IMR-90 (cell line): ENCODE measurements around the gene APC2. TPM values are rescaled to one million over a fixed set of nuclear protein-coding genes. Genes with fewer than 3 reads are reported as not detected.

Source experiments
- ATAC-seq: fragments of 200-7000 bp; cut with Tn5 transposase; 2 replicates; pipeline ENCODE4 v1.9.1; 2020; ENCODE audit warnings: low read depth, mild to moderate bottlenecking, moderate library complexity
- BruUV-seq: library from RNA; stranded (reverse); fragments of 400-500 nt; replicated peaks from 2 replicates; lab custom pipeline; 2021; lab: Mats Ljungman, UMichigan
- CTCF ChIA-PET: fragments of 300-600 bp; formaldehyde crosslinking; extraction: SDS; loops from one replicate; lab custom pipeline; 2021; ENCODE audit warnings: antibody characterized with exemption; lab: Yijun Ruan, JAX
- POLR2A ChIA-PET: fragments of 300-600 bp; sonication (Branson Sonifier 250); formaldehyde crosslinking; loops from one replicate; lab custom pipeline; 2022; ENCODE audit warnings: antibody characterized with exemption; ENCODE audit not compliant: unreplicated experiment; lab: Charles Lee
- DNase-seq: peaks from one replicate; pipeline ENCODE4 v3.0.0; 2013
- H2AFZ ChIP-seq: replicated peaks from 2 replicates; pipeline ENCODE3; 2013; ENCODE audit warnings: low read length, mild to moderate bottlenecking; ENCODE audit not compliant: poor library complexity
- H2AK5ac ChIP-seq: 2 replicates; pipeline ENCODE4 v1.6.1; 2013; ENCODE audit warnings: low read depth, low read length, inconsistent platforms
- H2AK9ac ChIP-seq: replicated peaks from 2 replicates; pipeline ENCODE3; 2013; ENCODE audit warnings: mild to moderate bottlenecking, low read depth, low read length, moderate library complexity; ENCODE audit not compliant: poor library complexity
- H2BK120ac ChIP-seq: 2 replicates; pipeline ENCODE4 v1.6.1; 2013; ENCODE audit warnings: low read depth, low read length, inconsistent platforms
- H2BK15ac ChIP-seq: 3 replicates; pipeline ENCODE4 v1.6.1; 2013; ENCODE audit warnings: low read depth, low read length, inconsistent platforms
- H2BK20ac ChIP-seq: 2 replicates; pipeline ENCODE4 v1.6.1; 2013; ENCODE audit warnings: low read depth, mild to moderate bottlenecking, inconsistent platforms, low read length, moderate library complexity
- H2BK5ac ChIP-seq: 2 replicates; pipeline ENCODE4 v1.6.1; 2013; ENCODE audit warnings: mild to moderate bottlenecking, low read depth, low read length, inconsistent platforms; ENCODE audit not compliant: poor library complexity, severe bottlenecking
- H3K14ac ChIP-seq: replicated peaks from 2 replicates; pipeline ENCODE4 v1.6.1; 2013; ENCODE audit warnings: low read depth, low read length, inconsistent platforms
- H3K18ac ChIP-seq: 2 replicates; pipeline ENCODE4 v1.6.1; 2013; ENCODE audit warnings: low read depth, low read length, control low read depth
- H3K23ac ChIP-seq: 2 replicates; pipeline ENCODE4 v1.6.1; 2013; ENCODE audit warnings: low read depth, low read length, inconsistent platforms
- H3K27ac ChIP-seq: 2 replicates; pipeline ENCODE4 v1.5.1; 2013; ENCODE audit warnings: mild to moderate bottlenecking, control low read depth, low read length; ENCODE audit not compliant: insufficient read depth
- H3K27me3 ChIP-seq: 2 replicates; pipeline ENCODE4 v1.6.1; 2013; ENCODE audit warnings: low read length; ENCODE audit not compliant: control insufficient read depth, insufficient read depth
- H3K36me3 ChIP-seq: 2 replicates; pipeline ENCODE4 v1.6.1; 2013; ENCODE audit warnings: low read length, mixed read lengths; ENCODE audit not compliant: control insufficient read depth, insufficient read depth
- H3K4ac ChIP-seq: 2 replicates; pipeline ENCODE4 v1.6.1; 2013; ENCODE audit warnings: low read depth, low read length, inconsistent platforms
- H3K4me1 ChIP-seq: 2 replicates; pipeline ENCODE4 v1.6.1; 2013; ENCODE audit warnings: low read length, mixed read lengths; ENCODE audit not compliant: control insufficient read depth, insufficient read depth
- H3K4me2 ChIP-seq: 2 replicates; pipeline ENCODE4 v1.6.1; 2013; ENCODE audit warnings: low read depth, mild to moderate bottlenecking, control low read depth, low read length, moderate library complexity
- H3K4me3 ChIP-seq: 2 replicates; pipeline ENCODE4 v1.5.1; 2013; ENCODE audit warnings: low read depth, mild to moderate bottlenecking, control low read depth, low read length, moderate library complexity; ENCODE audit not compliant: insufficient read depth
- H3K56ac ChIP-seq: 2 replicates; pipeline ENCODE4 v1.6.1; 2013; ENCODE audit warnings: low read length, inconsistent platforms; ENCODE audit not compliant: insufficient read depth; ENCODE audit errors: extremely low read depth
- H3K79me1 ChIP-seq, 2 experiments: 2 replicates each; pipeline ENCODE4 v1.6.1; 2013; ENCODE audit warnings: low read length in 2 of 2, inconsistent platforms in 1 of 2, low read depth in 1 of 2
- H3K9ac ChIP-seq: 2 replicates; pipeline ENCODE4 v1.6.1; 2013; ENCODE audit warnings: low read depth, low read length, control low read depth
- H3K9me1 ChIP-seq: 2 replicates; pipeline ENCODE4 v1.6.1; 2013; ENCODE audit warnings: low read length, inconsistent platforms; ENCODE audit not compliant: insufficient read depth
- H3K9me3 ChIP-seq: 2 replicates; pipeline ENCODE4 v1.6.1; 2013; ENCODE audit warnings: low read length; ENCODE audit not compliant: control insufficient read depth, insufficient read depth
- H4K20me1 ChIP-seq: 2 replicates; pipeline ENCODE4 v1.6.1; 2013; ENCODE audit warnings: low read length, inconsistent platforms; ENCODE audit not compliant: insufficient read depth
- H4K5ac ChIP-seq: 2 replicates; pipeline ENCODE4 v1.6.1; 2013; ENCODE audit warnings: mild to moderate bottlenecking, low read depth, low read length, control low read depth
- H4K8ac ChIP-seq, 2 experiments: 2 replicates each; pipeline ENCODE4 v1.6.1; 2013; ENCODE audit warnings: low read depth in 2 of 2, low read length in 2 of 2, control low read depth in 1 of 2, inconsistent platforms in 1 of 2
- H4K91ac ChIP-seq: 2 replicates; pipeline ENCODE4 v1.6.1; 2013; ENCODE audit warnings: low read depth, low read length, inconsistent platforms; ENCODE audit not compliant: insufficient read depth
- BHLHE40 ChIP-seq: fragments of 150-350 bp; IDR thresholded peaks from 2 replicates; pipeline ENCODE4 v1.6.1; 2016; ENCODE audit warnings: mild to moderate bottlenecking, low read depth, low read length
- RCOR1 ChIP-seq: IDR thresholded peaks from 2 replicates; pipeline ENCODE4 v1.6.1; 2012; ENCODE audit warnings: mild to moderate bottlenecking, low read length, improper control_type of control experiment; ENCODE audit not compliant: insufficient replicate concordance
- WGBS, 2 experiments: methylation state at CpG; one replicate each; pipeline versions ENCODE4 v1.1.5 to v1.1.7; 2013; ENCODE audit warnings: missing lambda C conversion rate in 2 of 2; ENCODE audit not compliant: insufficient read length in 1 of 2; ENCODE audit errors: extremely low coverage in 2 of 2; 5-methylcytosine and 5-hydroxymethylcytosine counted together
- dilution Hi-C: fragments of 300-500 bp; cut with HindIII; formaldehyde crosslinking; loops from one replicate; pipeline ENCODE4 v1.14.3; 2018; ENCODE audit warnings: low sequenced_read_pairs; ENCODE audit not compliant: unreplicated experiment
- in situ Hi-C: fragments of 300-500 bp; cut with MboI; formaldehyde crosslinking; loops from 3 replicates; pipeline ENCODE4 v1.14.3; 2019; ENCODE audit warnings: low sequenced_read_pairs, inconsistent platforms, mixed read lengths
- intact Hi-C: fragments of 100-400 bp; cut with micrococcal nuclease; formaldehyde crosslinking; loops from 2 replicates; pipeline ENCODE4 v1.10.0; 2022
- polyA plus RNA-seq, 3 experiments: library from polyadenylated mRNA; depleted of rRNA; stranded (reverse); fragments of >200 nt; gene quantifications; 2 replicates each; pipeline ENCODE4 v1.2.3, GENCODE V29; 2012; ENCODE audit warnings: low replicate concordance in 1 of 3
- total RNA-seq: library from RNA; depleted of rRNA; stranded (reverse); fragments of >200 nt; gene quantifications from 2 replicates; pipeline ENCODE4 v1.2.3, GENCODE V29; 2012

Gene APC2
- total and polyA plus RNA-seq, 2 of the 4 experiments (the other 2 are of a cell fraction), result 0.36 to 0.41 TPM

- H3K27ac ChIP-seq, result no peak overlapping the region
- peaks cover 63% of the 10 kb centered on the region for H3K27me3 ChIP-seq
- POLR2A ChIA-PET, result no interaction called here
- no peak overlapping the region for H3K4me3 ChIP-seq
- no peak overlapping the region for H2AK9ac ChIP-seq
- DNase-seq (no peak), ATAC-seq (no peak)
- no peak overlapping the region for H2BK120ac ChIP-seq
- no peak overlapping the region for H4K5ac ChIP-seq
- no peak overlapping the region for H2BK20ac ChIP-seq
- no peak overlapping the region for H2AFZ ChIP-seq
- no peaks in the 10 kb centered on the region for H3K4me1 ChIP-seq
- H3K4me2 ChIP-seq, result no peak overlapping the region
- 17% methylated on average over 14 of the region's 22 CpGs; no CpG with 5 or more reads in 1 of the 2 experiments for WGBS, 2 experiments
- no peak overlapping the region for H4K91ac ChIP-seq
- dilution Hi-C loops (no loop called here), in situ Hi-C loops (no loop called here), intact Hi-C loops (no loop called here)
- H4K8ac ChIP-seq, result no peak overlapping the region
- no peak for TF ChIP-seq BHLHE40
- no peak for TF ChIP-seq RCOR1
- H2AK5ac ChIP-seq, result no peak overlapping the region
- H3K9ac ChIP-seq, result no peak overlapping the region
- no peak overlapping the region for H3K23ac ChIP-seq
- H3K9me1 ChIP-seq, result 0 out of 2 replicates have a peak, but pooled peaks cover 2% of the 10 kb centered on the region
- H3K18ac ChIP-seq, result no peak overlapping the region
- no peak overlapping the region for H3K14ac ChIP-seq
- no peaks in the 10 kb centered on the region for H3K36me3 ChIP-seq
- no peaks in the 10 kb centered on the region for H3K9me3 ChIP-seq
- H3K4ac ChIP-seq, result no peak overlapping the region
- H2BK5ac ChIP-seq, result no peak overlapping the region
- H4K20me1 ChIP-seq, result peaks cover 56% of the 10 kb centered on the region
- BruUV-seq, result no TSS peak
- H2BK15ac ChIP-seq, result no peak overlapping the region
- no peaks in the 10 kb centered on the region for H3K79me1 ChIP-seq
- H3K56ac ChIP-seq, result no peak overlapping the region
- CTCF ChIA-PET, result no interaction called here
Measured at GRCh38 chr19:1455002-1455335, 5.0 kb downstream of the APC2 start.
